Endothelial cell of hepatic sinusoid (primary cell): ENCODE results near the gene CRTAC1.

Experiments
- in situ Hi-C: cut with HindIII; loops from 2 replicates; pipeline ENCODE4 v1.10.0; 2017; ENCODE audit warnings: low sequenced_read_pairs

The CRTAC1 gene

DNA sequence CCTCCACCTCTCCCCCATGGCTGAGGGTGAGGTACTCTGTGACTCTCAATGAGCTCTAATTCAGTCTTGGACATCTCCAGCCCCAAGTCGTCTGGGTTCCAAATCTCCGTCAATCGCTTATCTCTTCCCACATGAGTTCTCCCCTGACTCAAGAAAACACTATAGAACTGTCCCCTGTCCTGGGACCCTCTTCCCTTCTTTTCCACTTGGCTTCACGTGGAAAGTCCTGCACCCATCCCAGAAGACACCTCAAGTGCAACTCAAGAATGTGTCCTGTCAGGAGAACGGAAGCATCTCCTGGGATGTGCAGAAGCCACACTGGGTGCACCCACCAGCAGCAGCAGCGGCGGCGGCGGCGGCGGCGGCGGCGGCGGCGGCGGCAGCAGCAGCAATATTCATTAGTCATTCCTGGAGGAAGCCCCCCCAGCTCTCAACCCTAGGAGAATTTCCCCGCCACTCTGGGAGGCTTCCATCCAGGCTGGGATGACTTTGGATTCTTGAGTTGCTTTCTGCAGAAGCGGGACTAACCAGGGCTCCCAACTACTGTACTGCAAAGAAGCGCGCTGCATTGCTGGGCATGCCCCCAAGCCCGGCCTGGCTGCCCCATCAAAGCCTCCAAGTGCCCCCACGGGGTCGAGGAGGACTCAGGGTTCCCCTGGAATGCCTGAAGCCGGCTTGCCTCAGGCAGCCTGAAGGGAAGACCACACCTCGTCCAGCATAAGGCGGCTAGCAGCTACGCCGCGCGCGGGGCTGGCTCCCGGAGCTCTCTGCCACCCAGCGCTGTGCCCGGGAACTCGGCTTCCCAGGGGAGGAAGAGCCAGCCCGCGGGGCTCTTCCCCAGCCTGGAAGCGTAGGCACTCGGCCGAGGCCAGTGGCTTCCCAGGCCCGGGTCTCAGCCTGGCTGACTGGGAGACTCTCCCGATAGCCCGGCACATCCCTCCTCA lies 1.0 kb downstream of the CRTAC1 start:
- in situ Hi-C loops: no loop called here

- in situ Hi-C loops: no loop called here
Measured at GRCh38 chr10:98028168-98028770, 2.2 kb downstream of the CRTAC1 start.

- in situ Hi-C loops: no loop called here
Measured at GRCh38 chr10:98023024-98023423, 7.4 kb downstream of the CRTAC1 start.

GRCh38 chr10:98020784-98021183 lies 9.6 kb downstream of the CRTAC1 start:
- in situ Hi-C loops: no loop called here

GRCh38 chr10:98020254-98020653 lies 10.2 kb downstream of the CRTAC1 start:
- in situ Hi-C loops: no loop called here

DNA sequence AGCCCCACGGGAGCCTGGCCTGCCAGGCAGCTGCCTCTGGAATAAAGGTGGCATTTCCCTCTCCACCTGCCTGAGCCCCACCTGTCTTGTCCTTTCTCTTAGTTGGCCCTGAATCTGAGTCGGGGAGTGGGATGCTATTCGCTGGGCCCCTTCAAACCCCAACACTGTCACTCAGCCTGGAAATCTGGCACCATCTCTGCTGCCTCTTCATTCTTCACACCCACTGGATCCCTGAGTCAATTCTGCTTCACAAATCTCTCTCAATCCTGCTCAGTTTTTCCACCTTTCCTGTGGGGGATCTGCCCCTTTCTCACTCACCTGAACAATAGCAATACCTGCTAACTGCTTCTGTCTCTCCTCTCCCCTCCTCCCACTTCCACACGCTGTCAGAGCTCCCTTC lies 10.6 kb downstream of the CRTAC1 start:
- in situ Hi-C loops: no loop called here

- in situ Hi-C loops: no loop called here
Measured at GRCh38 chr10:98016772-98017475, 13.5 kb downstream of the CRTAC1 start.

GRCh38 chr10:98013776-98014175 lies 16.6 kb downstream of the CRTAC1 start:
- in situ Hi-C loops: loop anchor here (5.0 kb wide), 1 partner anchor 39 kb away; no protein-coding TSS in a partner anchor

- in situ Hi-C loops: loop anchor here (5.0 kb wide), 1 partner anchor 39 kb away; no protein-coding TSS in a partner anchor
Measured at GRCh38 chr10:98013122-98013521, 17.3 kb downstream of the CRTAC1 start.

GRCh38 chr10:98012644-98013043 lies 17.8 kb downstream of the CRTAC1 start:
- in situ Hi-C loops: loop anchor here (5.0 kb wide), 1 partner anchor 40 kb away; no protein-coding TSS in a partner anchor

- in situ Hi-C loops: loop anchor here (5.0 kb wide), 1 partner anchor 41 kb away; no protein-coding TSS in a partner anchor
Measured at GRCh38 chr10:98010939-98011685, 19.3 kb downstream of the CRTAC1 start.

DNA sequence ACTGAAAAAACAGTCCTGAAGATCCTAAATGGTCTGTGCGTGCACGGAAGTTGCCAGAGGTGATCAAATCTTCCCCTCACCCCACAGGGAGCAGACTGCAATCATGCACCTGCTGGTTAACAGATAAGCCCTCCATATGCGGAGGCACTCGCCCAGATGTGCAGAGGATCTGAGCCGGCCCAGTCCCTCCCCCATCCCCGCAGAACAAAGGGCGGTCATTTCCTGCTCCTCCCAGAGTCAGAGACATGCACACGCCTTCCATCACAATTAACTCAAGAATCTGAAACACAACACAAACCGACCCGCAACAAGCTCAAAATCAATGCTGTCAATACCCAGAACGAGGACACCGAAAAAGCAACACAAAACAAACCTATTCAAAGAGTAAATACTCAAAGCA lies 24.2 kb downstream of the CRTAC1 start:
- in situ Hi-C loops: no loop called here

DNA sequence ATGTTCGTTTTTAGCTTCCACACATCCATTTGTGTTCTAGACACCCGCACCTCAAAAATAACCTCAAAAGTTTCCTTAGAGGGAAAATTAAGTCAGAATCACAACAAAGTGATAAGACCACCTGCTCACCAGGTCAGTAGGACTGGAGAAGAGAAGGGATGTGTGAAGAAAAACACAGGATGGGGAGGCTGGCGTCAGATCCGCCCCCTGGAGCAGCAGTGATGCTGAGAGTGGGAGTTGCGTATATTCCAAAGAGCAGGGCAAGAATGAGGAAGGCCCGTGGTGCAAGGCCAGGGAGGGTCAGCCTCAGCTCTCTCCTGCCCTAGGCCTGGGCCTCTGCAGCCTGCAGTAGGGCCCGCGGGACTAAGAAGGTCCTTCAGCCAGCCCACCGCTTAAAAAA lies 28.7 kb downstream of the CRTAC1 start:
- in situ Hi-C loops: loop anchor here (5.0 kb wide), 1 partner anchor 59 kb away; no protein-coding TSS in a partner anchor

GRCh38 chr10:98000346-98000745 lies 30.1 kb downstream of the CRTAC1 start:
- in situ Hi-C loops: loop anchor here (5.0 kb wide), 1 partner anchor 58 kb away; no protein-coding TSS in a partner anchor

DNA sequence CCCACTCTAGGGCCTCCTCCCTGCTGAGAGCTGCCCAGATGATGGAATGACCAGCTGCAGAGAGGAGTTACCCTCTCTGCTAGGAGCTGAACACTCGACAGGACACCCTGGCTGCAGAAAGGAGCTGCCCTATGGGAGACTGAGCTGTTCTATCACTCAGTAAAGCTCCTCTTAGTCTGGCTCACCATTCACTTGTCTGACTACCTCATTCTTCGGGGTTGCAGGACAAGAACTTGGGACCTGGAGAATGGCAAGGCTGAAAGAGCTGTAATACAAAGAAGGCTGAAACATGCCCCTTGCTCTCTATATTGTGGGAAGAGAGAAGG lies 30.5 kb downstream of the CRTAC1 start:
- in situ Hi-C loops: loop anchor here (5.0 kb wide), 1 partner anchor 58 kb away; no protein-coding TSS in a partner anchor

DNA sequence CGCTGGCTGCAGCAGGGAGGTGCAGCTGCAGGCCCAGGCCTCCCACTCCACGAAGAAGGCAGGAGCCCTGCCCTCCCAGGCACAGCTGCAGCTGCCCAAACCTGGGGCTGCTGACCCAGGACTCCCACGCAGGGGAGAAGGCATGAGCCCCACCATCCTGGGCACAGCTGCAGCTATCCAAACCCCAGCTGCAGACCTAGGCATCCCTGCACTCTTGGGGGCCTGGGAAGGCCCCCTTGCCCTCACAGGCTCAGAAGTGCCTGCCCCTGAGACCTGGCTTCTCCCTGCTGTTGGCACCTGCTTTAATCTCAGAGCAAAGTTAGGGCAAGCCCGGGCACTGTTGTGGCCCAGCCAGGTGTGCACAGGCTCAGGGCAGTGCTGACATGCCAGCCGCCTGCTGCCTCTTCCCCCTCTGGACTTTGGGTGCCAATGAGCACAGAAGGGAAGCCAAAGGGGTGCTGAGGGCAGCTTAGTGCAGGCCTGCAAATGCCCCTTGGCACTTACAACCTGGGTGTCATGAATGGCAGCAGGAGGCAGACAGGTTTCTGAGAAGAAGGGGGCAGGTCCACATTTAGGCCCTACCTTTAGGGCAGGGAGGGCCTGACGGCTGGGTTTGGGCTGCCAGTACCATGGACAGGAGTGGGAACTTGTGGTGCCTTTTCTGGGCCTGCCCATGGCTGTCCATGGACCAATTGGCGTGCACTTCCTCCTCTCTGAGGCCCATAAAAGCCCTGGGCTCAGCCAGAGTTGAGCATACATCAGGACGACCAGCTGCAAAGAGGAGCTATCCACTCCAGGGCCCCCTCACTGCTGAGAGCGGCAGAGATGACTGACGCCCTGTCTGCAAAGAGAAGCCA lies 31.1 kb downstream of the CRTAC1 start:
- in situ Hi-C loops: no loop called here

GRCh38 chr10:97991871-97992270 lies 38.5 kb downstream of the CRTAC1 start:
- in situ Hi-C loops: no loop called here

DNA sequence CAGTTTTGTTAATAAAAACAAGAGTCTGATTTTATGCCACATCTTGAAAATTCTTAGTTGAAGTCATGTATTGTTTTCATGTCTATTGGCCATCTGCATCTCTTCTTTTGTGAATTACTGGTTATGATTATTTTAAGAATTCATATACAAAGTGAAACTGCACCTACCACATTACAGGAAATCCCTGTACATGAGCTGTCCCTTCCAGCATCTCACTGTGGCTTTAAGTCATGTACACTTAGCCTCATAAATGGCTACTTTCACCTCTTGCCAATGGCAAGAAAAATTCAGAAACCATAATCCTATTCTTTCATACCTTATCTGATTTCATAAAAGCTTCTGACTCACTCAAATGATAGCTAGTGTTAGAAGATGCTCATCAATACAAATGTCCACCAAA lies 48.6 kb downstream of the CRTAC1 start:
- in situ Hi-C loops: no loop called here

DNA sequence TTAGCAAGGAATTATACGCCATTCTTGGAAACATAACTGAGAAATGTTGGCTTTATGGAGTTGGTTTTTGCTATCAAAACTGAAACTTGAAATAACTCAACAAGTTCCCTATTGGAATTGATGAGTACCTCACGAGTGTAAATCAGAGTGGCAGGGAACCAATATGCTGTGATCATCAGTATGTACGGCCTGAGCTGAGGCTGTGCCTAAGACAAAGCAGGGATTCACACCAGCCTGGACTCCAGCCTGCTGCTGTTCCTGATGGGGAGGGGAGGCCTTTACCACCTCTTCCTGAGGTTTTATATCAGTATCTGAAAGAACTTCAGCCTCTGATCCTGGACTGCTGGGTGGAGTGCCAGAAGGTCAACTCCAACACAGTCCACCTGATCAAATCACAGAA lies 52.7 kb downstream of the CRTAC1 start:
- in situ Hi-C loops: no loop called here

DNA sequence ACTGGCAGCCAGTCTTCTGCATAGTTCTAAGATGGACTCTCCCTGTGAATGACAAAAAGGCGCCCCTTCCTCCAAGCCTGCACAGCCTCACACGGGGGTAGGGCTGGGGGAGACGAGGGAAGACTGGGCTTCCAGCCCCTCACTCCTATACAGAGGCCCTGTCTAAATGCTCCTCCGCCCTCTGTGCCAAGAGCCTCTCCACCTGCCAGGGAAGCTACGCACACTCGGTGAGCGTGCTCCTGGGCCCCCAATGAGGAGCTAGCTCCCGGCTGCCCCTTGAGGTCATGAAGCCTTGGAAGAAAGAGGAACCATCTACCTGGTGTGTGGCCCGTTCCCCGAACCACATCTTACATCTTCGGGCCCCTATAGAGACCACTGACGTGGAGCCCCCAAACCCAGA lies 54.8 kb downstream of the CRTAC1 start:
- in situ Hi-C loops: no loop called here
